Liver (tissue), 9 donors: Measurements from ENCODE around the gene CA11. TPM values are rescaled to one million over a fixed set of nuclear protein-coding genes. Genes with fewer than 3 reads are reported as not detected.
A peak's percentile ranks its signal among the peaks of the same experiment; 100 is the strongest.

Experiments used
- DNase-seq: peaks from one replicate; pipeline ENCODE4 v3.0.0-alpha.2; 2017; ENCODE audit warnings: low spot score
- H3K27ac ChIP-seq, 2 donors: one replicate each; pipeline ENCODE4 v1.7.0; 2013; ENCODE audit warnings: inconsistent platforms in 2 of 2, low read length in 2 of 2, control low read depth in 1 of 2, low read depth in 1 of 2, mild to moderate bottlenecking in 1 of 2
- H3K27me3 ChIP-seq, 4 donors: one replicate each; pipeline versions ENCODE4 v1.6.1 to v1.7.0; 2013; ENCODE audit warnings: low read length in 3 of 4, inconsistent platforms in 1 of 4, mild to moderate bottlenecking in 1 of 4, moderate library complexity in 1 of 4; ENCODE audit not compliant: control insufficient read depth in 4 of 4, insufficient read depth in 4 of 4
- H3K36me3 ChIP-seq, 4 donors: one replicate each; pipeline versions ENCODE4 v1.6.1 to v1.7.0; 2013; ENCODE audit warnings: low read length in 3 of 4, mild to moderate bottlenecking in 3 of 4, low read depth in 1 of 4, moderate library complexity in 1 of 4; ENCODE audit not compliant: control insufficient read depth in 4 of 4, insufficient read depth in 3 of 4
- H3K4me1 ChIP-seq, 4 donors: one replicate each; pipeline versions ENCODE4 v1.6.1 to v1.7.0; 2013; ENCODE audit warnings: low read length in 3 of 4, mild to moderate bottlenecking in 3 of 4, moderate library complexity in 1 of 4; ENCODE audit not compliant: control insufficient read depth in 4 of 4, insufficient read depth in 4 of 4
- H3K4me3 ChIP-seq, 3 donors: one replicate each; pipeline versions ENCODE4 v1.6.1 to v1.7.0; 2013; ENCODE audit warnings: low read length in 3 of 3, control low read depth in 1 of 3, low read depth in 1 of 3, mild to moderate bottlenecking in 1 of 3
- H3K9ac ChIP-seq, 2 donors: one replicate each; pipeline ENCODE4 v1.7.0; 2013; ENCODE audit warnings: low read length in 2 of 2, mild to moderate bottlenecking in 2 of 2, moderate library complexity in 2 of 2, control low read depth in 1 of 2, low read depth in 1 of 2
- H3K9me3 ChIP-seq, 4 donors: one replicate each; pipeline versions ENCODE4 v1.6.1 to v1.7.0; 2013; ENCODE audit warnings: low read length in 3 of 4; ENCODE audit not compliant: control insufficient read depth in 4 of 4
- ATF3 ChIP-seq: IDR thresholded peaks from 2 replicates; pipeline ENCODE4 v1.6.1; 2016; ENCODE audit warnings: antibody characterized with exemption
- CTCF ChIP-seq: fragments of 150-350 bp; IDR thresholded peaks from 2 replicates; pipeline ENCODE4 v1.5.1; 2017; ENCODE audit warnings: improper control_type of control experiment, low read depth, low read length; ENCODE audit not compliant: missing input control
- EGR1 ChIP-seq, 2 donors: IDR thresholded peaks; 2 replicates each; pipeline ENCODE4 v1.6.1; 2016 to 2018; ENCODE audit warnings: antibody characterized with exemption in 2 of 2, low read depth in 2 of 2
- FOXA1 ChIP-seq: IDR thresholded peaks from 2 replicates; pipeline ENCODE4 v1.6.1; 2016; ENCODE audit warnings: antibody characterized with exemption
- FOXA2 ChIP-seq: IDR thresholded peaks from 2 replicates; pipeline ENCODE4 v1.6.1; 2016; ENCODE audit warnings: antibody characterized with exemption
- GABPA ChIP-seq, 2 donors: IDR thresholded peaks in 1 of 2; conservative IDR thresholded peaks in 1 of 2; 2 replicates each; pipeline ENCODE4 v1.6.1; 2016; ENCODE audit warnings: antibody characterized with exemption in 2 of 2, mild to moderate bottlenecking in 1 of 2, moderate library complexity in 1 of 2
- HNF4A ChIP-seq, 2 donors: conservative IDR thresholded peaks; 2 replicates each; pipeline ENCODE4 v1.6.1; 2016; ENCODE audit warnings: antibody characterized with exemption in 2 of 2, mild to moderate bottlenecking in 2 of 2
- HNF4G ChIP-seq: IDR thresholded peaks from 2 replicates; pipeline ENCODE4 v1.6.1; 2016; ENCODE audit warnings: antibody characterized with exemption
- JUND ChIP-seq, 2 donors: IDR thresholded peaks; 2 replicates each; pipeline ENCODE4 v1.6.1; 2016; ENCODE audit warnings: antibody characterized with exemption in 2 of 2
- MAX ChIP-seq: IDR thresholded peaks from 2 replicates; pipeline ENCODE4 v1.6.1; 2016; ENCODE audit warnings: antibody characterized with exemption
- NR2F2 ChIP-seq: IDR thresholded peaks from 2 replicates; pipeline ENCODE4 v1.6.1; 2016; ENCODE audit warnings: antibody characterized with exemption
- RAD21 ChIP-seq, 2 donors: IDR thresholded peaks; 2 replicates each; pipeline ENCODE4 v1.6.1; 2016; ENCODE audit warnings: antibody characterized with exemption in 2 of 2, mild to moderate bottlenecking in 2 of 2
- REST ChIP-seq: IDR thresholded peaks from 2 replicates; pipeline ENCODE4 v1.6.1; 2016; ENCODE audit warnings: antibody characterized with exemption, mild to moderate bottlenecking
- RXRA ChIP-seq, 2 donors: IDR thresholded peaks; 2 replicates each; pipeline ENCODE4 v1.6.1; 2017 to 2018; ENCODE audit warnings: antibody characterized with exemption in 2 of 2, mild to moderate bottlenecking in 1 of 2
- SP1 ChIP-seq: IDR thresholded peaks from 2 replicates; pipeline ENCODE4 v1.6.1; 2018; ENCODE audit warnings: antibody characterized with exemption, mild to moderate bottlenecking
- TAF1 ChIP-seq: conservative IDR thresholded peaks from 2 replicates; pipeline ENCODE4 v1.6.1; 2016; ENCODE audit warnings: antibody characterized with exemption, mild to moderate bottlenecking
- YY1 ChIP-seq: IDR thresholded peaks from 2 replicates; pipeline ENCODE4 v1.6.1; 2016; ENCODE audit warnings: antibody characterized with exemption, mild to moderate bottlenecking
- ZBTB33 ChIP-seq: IDR thresholded peaks from 2 replicates; pipeline ENCODE4 v1.6.1; 2016; ENCODE audit warnings: antibody characterized with exemption
- WGBS: extraction: QIAGEN DNeasy Blood & Tissue Kit; methylation state at CpG from one replicate; pipeline ENCODE4 v1.1.7; 2013; 5-methylcytosine and 5-hydroxymethylcytosine counted together
- polyA plus RNA-seq, 2 donors: library from polyadenylated mRNA; stranded (reverse) in 1 of 2; unstranded in 1 of 2; fragments of 200-250 nt in 1 of 2; fragments of >200 nt in 1 of 2; fragmentation: Nextera tagmentation in 1 of 2; extraction: Ambion mirVana in 1 of 2; gene quantifications; one replicate each; pipeline versions ENCODE4 v1.2.1 to v1.2.3, GENCODE V29; 2013 to 2015
- total RNA-seq, 2 donors: library from RNA; depleted of rRNA; stranded (reverse); fragments of >200 nt; gene quantifications; one replicate each; pipeline ENCODE4 v1.2.3, GENCODE V29; 2014
- donor health status: healthy.
- donor health status: healthy.
- donor health status: healthy.
- donor health status: healthy.
- donor health status: healthy.

CA11 gene
- total and polyA plus RNA-seq, 4 donors = 0.09 to 1.1 (median 0.34) TPM

- Histone ChIP-seq H3K9ac (peak overlapping the region; percentile 98 to 99), H3K4me1 (peaks cover 8 to 46% (median 32%) of the 10 kb centered on the region in 4 donors), H3K27ac (peak overlapping the region; percentile 75 to 81), H3K4me3 (peak overlapping the region; percentile 58 to 98 (median 97)), H3K27me3 (no peaks in the 10 kb centered on the region), H3K36me3 (peaks cover 15 to 27% (median 18%) of the 10 kb centered on the region in 4 donors), H3K9me3 (no peaks in the 10 kb centered on the region)
- TF ChIP-seq HNF4G (no peak), FOXA1 (no peak), GABPA (IDR thresholded peaks at IDR 0.05 in 1 of 2, conservative IDR thresholded peaks at IDR 0.05 in 1 of 2) (no peak), RXRA (IDR thresholded peaks at IDR 0.05) (no peak), ZBTB33 (no peak), HNF4A (conservative IDR thresholded peaks at IDR 0.05) (no peak), REST (no peak), ATF3 (no peak), SP1 (no peak), MAX (no peak), RAD21 (IDR thresholded peaks at IDR 0.05) (no peak), JUND (IDR thresholded peaks at IDR 0.05) (no peak), NR2F2 (no peak), EGR1 (IDR thresholded peaks at IDR 0.05; ENCODE audit: low read depth in 2 of 2) (no peak), CTCF (no peak), TAF1 (no peak), FOXA2 (no peak), YY1 (no peak)
- DNase-seq = no peak
- 2% methylated on average over 18 of the region's 18 CpGs for WGBS
Observed at GRCh38 chr19:48618278-48618915, 27.6 kb downstream of the CA11 start.
